Measurements from ENCODE around the gene CASP5. TPM values are rescaled to one million over a fixed set of nuclear protein-coding genes. Genes with fewer than 3 reads are reported as not detected.

Gene CASP5
- total and polyA plus RNA-seq, 4 donors = 0.41 to 16.3 (median 1.8) TPM

- Histone ChIP-seq H3K27me3 (ENCODE audit: control insufficient read depth in 3 of 3, insufficient read depth in 3 of 3, low read length in 2 of 3) (no peaks in the 10 kb centered on the region), H3K4me3 (no peak overlapping the region), H3K9ac (ENCODE audit: insufficient read depth in 1 of 2, low read length in 2 of 2) (no peak overlapping the region), H3K36me3 (ENCODE audit: control insufficient read depth in 4 of 4, insufficient read depth in 4 of 4, low read length in 4 of 4) (no peaks in the 10 kb centered on the region), H3K4me1 (ENCODE audit: control insufficient read depth in 5 of 5, insufficient read depth in 5 of 5, low read length in 5 of 5) (peaks cover 0 to 5% (median 0%) of the 10 kb centered on the region in 5 donors), H3K9me3 (ENCODE audit: control insufficient read depth in 4 of 4, insufficient read depth in 3 of 4, low read length in 3 of 4) (no peaks in the 10 kb centered on the region), H3K27ac (ENCODE audit: low read depth in 1 of 2, low read length in 1 of 2) (no peak overlapping the region)
- no peak for TF ChIP-seq CTCF (IDR thresholded peaks at IDR 0.05; ENCODE audit: control extremely low read depth, extremely low read depth)
- DNase-seq (no peak), ATAC-seq (ENCODE audit: insufficient read depth, low FRiP score) (no peak)
- 92 to 96% methylated on average over 2 of the region's 2 CpGs for WGBS, 2 donors
These were observed 28.6 kb upstream of the CASP5 start for GRCh38 chr11:105051559-105051958.

DNA sequence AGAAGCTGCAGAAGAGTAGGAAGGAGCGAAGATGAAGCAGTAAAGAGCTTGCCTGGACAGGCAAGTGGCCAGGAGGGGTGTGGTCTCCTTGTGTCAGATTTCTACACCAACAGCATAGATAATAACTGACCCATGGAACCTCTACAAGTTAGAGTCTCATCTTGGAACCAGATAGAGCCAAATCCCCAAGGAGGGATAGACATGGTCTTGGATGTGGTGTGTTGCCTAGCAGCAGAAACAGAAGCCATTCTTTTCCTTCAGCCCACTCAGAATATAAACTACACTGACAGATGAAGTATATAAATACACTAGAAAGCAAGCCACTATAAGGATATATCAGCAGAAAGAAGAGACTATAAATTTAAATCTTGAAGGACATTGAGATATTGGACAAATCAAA, 26.5 kb upstream of the CASP5 start:
- H3K27me3 ChIP-seq (ENCODE audit: control insufficient read depth in 3 of 3, insufficient read depth in 3 of 3, low read length in 2 of 3) = no peaks in the 10 kb centered on the region
- no peak overlapping the region for H3K27ac ChIP-seq (ENCODE audit: low read depth in 1 of 2, low read length in 1 of 2)
- DNase-seq (no peak), ATAC-seq (ENCODE audit: insufficient read depth, low FRiP score) (no peak)
- no peak for TF ChIP-seq CTCF (IDR thresholded peaks at IDR 0.05; ENCODE audit: control extremely low read depth, extremely low read depth)
- no peaks in the 10 kb centered on the region for H3K36me3 ChIP-seq (ENCODE audit: control insufficient read depth in 4 of 4, insufficient read depth in 4 of 4, low read length in 4 of 4)
- H3K4me1 ChIP-seq (ENCODE audit: control insufficient read depth in 5 of 5, insufficient read depth in 5 of 5, low read length in 5 of 5) = peaks cover 0 to 15% (median 2%) of the 10 kb centered on the region in 5 donors
- 100% methylated on average over 1 of the region's 1 CpG for WGBS, 2 donors
- no peak overlapping the region for H3K9ac ChIP-seq (ENCODE audit: insufficient read depth in 1 of 2, low read length in 2 of 2)
- no peak overlapping the region for H3K4me3 ChIP-seq
- H3K9me3 ChIP-seq (ENCODE audit: control insufficient read depth in 4 of 4, insufficient read depth in 3 of 4, low read length in 3 of 4) = no peaks in the 10 kb centered on the region

GRCh38 chr11:105046898-105047579, 24.1 kb upstream of the CASP5 start:
- WGBS, 2 donors = 42 to 75% methylated on average over 8 of the region's 8 CpGs
- H3K4me1 ChIP-seq (ENCODE audit: control insufficient read depth in 5 of 5, insufficient read depth in 5 of 5, low read length in 5 of 5) = peaks cover 0 to 27% (median 6%) of the 10 kb centered on the region in 5 donors
- no peaks in the 10 kb centered on the region for H3K27me3 ChIP-seq (ENCODE audit: control insufficient read depth in 3 of 3, insufficient read depth in 3 of 3, low read length in 2 of 3)
- no peak overlapping the region for H3K4me3 ChIP-seq
- DNase-seq (peak; percentile 48 to 86 (median 82)), ATAC-seq (ENCODE audit: insufficient read depth, low FRiP score) (peak; percentile 66)
- H3K9ac ChIP-seq (ENCODE audit: insufficient read depth in 1 of 2, low read length in 2 of 2) = no peak overlapping the region
- H3K36me3 ChIP-seq (ENCODE audit: control insufficient read depth in 4 of 4, insufficient read depth in 4 of 4, low read length in 4 of 4) = no peaks in the 10 kb centered on the region
- no peak overlapping the region for H3K27ac ChIP-seq (ENCODE audit: low read depth in 1 of 2, low read length in 1 of 2)
- TF ChIP-seq CTCF (IDR thresholded peaks at IDR 0.05; ENCODE audit: control extremely low read depth, extremely low read depth) = no peak
- H3K9me3 ChIP-seq (ENCODE audit: control insufficient read depth in 4 of 4, insufficient read depth in 3 of 4, low read length in 3 of 4) = no peaks in the 10 kb centered on the region

Data from lung (tissue), 12 donors.